ENCODE data around the gene ZCWPW2. TPM values are rescaled to one million over a fixed set of nuclear protein-coding genes. Genes with fewer than 3 reads are reported as not detected.

ZCWPW2 gene
- total RNA-seq (2022) (0.42 TPM in 1 of 2 replicates, not detected in the other), Bru-seq, nascent RNA (percentile 25 among the genes with signal in this experiment), BruChase-seq, experiment 1, labeled RNA remaining after a 6-hour chase (percentile 37 among the genes with signal in this experiment), BruChase-seq, experiment 2, labeled RNA remaining after a 2-hour chase (percentile 34 among the genes with signal in this experiment)
- long read RNA-seq: 0 reads

- H3K4me3 Mint-ChIP-seq (ENCODE audit: low read depth, unreplicated experiment): peak within 1 kb of the TSS; percentile 81
- H3K27ac Mint-ChIP-seq (ENCODE audit: unreplicated experiment): peak within 1 kb of the TSS; percentile 83
- CTCF ChIA-PET: interaction anchor here (0.5 to 1.2 kb wide), 5 partner anchors 9 to 668 kb away, joined by 3 to 4 read pairs (median 3); no protein-coding TSS in a partner anchor
- no peaks in the 10 kb centered on the region for H3K27me3 Mint-ChIP-seq (ENCODE audit: unreplicated experiment)
- intact Hi-C loops (cut with micrococcal nuclease; ENCODE audit: unreplicated experiment): no loop called here
- peaks cover 8% of the 10 kb centered on the region for H3K4me1 Mint-ChIP-seq (ENCODE audit: low read depth, unreplicated experiment)
- no TSS peak for BruUV-seq (replicated peaks)
- peak; percentile 96 for DNase-seq
- H3K36me3 Mint-ChIP-seq (ENCODE audit: insufficient read depth, unreplicated experiment): peaks cover 22% of the 10 kb centered on the region
- no peak for TF ChIP-seq CTCF (IDR thresholded peaks at IDR 0.05; ENCODE audit: unreplicated experiment)
- H3K9me3 Mint-ChIP-seq (ENCODE audit: low read depth, unreplicated experiment): peaks cover 2% of the 10 kb centered on the region
Observed at GRCh38 chr3:28348629-28349468, at the start of gene ZCWPW2, which contains the start of gene AZI2. ZCWPW2 (plus strand) TSS chr3:28348721; CDS start chr3:28413069, 64,348 bp downstream. AZI2 (minus strand) TSS chr3:28348824; CDS start chr3:28340617, 8,207 bp downstream.

GRCh38 chr3:28299705-28300104 lies 48.8 kb upstream of the ZCWPW2 start:
- CTCF ChIA-PET: interaction anchor here (0.7 kb wide), 1 partner anchor 10 kb away, joined by 3 read pairs; no protein-coding TSS in a partner anchor
- H3K27ac Mint-ChIP-seq (ENCODE audit: unreplicated experiment): no peak overlapping the region
- no TSS peak for BruUV-seq (replicated peaks)
- TF ChIP-seq CTCF (IDR thresholded peaks at IDR 0.05; ENCODE audit: unreplicated experiment): no peak
- no peak overlapping the region for H3K4me3 Mint-ChIP-seq (ENCODE audit: low read depth, unreplicated experiment)
- H3K27me3 Mint-ChIP-seq (ENCODE audit: unreplicated experiment): no peaks in the 10 kb centered on the region
- no peaks in the 10 kb centered on the region for H3K36me3 Mint-ChIP-seq (ENCODE audit: insufficient read depth, unreplicated experiment)
- intact Hi-C loops (cut with micrococcal nuclease; ENCODE audit: unreplicated experiment): no loop called here
- no peaks in the 10 kb centered on the region for H3K9me3 Mint-ChIP-seq (ENCODE audit: low read depth, unreplicated experiment)
- DNase-seq: no peak
- H3K4me1 Mint-ChIP-seq (ENCODE audit: low read depth, unreplicated experiment): no peaks in the 10 kb centered on the region

- H3K9me3 Mint-ChIP-seq (ENCODE audit: low read depth, unreplicated experiment): no peaks in the 10 kb centered on the region
- H3K4me1 Mint-ChIP-seq (ENCODE audit: low read depth, unreplicated experiment): no peaks in the 10 kb centered on the region
- H3K36me3 Mint-ChIP-seq (ENCODE audit: insufficient read depth, unreplicated experiment): no peaks in the 10 kb centered on the region
- no peak for DNase-seq
- no peak overlapping the region for H3K4me3 Mint-ChIP-seq (ENCODE audit: low read depth, unreplicated experiment)
- no peaks in the 10 kb centered on the region for H3K27me3 Mint-ChIP-seq (ENCODE audit: unreplicated experiment)
- no peak for TF ChIP-seq CTCF (IDR thresholded peaks at IDR 0.05; ENCODE audit: unreplicated experiment)
- BruUV-seq (replicated peaks): no TSS peak
- CTCF ChIA-PET: interaction anchor here (0.5 to 0.7 kb wide), 2 partner anchors 10 to 765 kb away, joined by 3 read pairs; no protein-coding TSS in a partner anchor
- intact Hi-C loops (cut with micrococcal nuclease; ENCODE audit: unreplicated experiment): no loop called here
- H3K27ac Mint-ChIP-seq (ENCODE audit: unreplicated experiment): no peak overlapping the region
Observed at GRCh38 chr3:28300345-28300962, 48.1 kb upstream of the ZCWPW2 start.

- Mint-ChIP-seq H3K27ac (ENCODE audit: unreplicated experiment) (no peak overlapping the region), H3K4me1 (ENCODE audit: low read depth, unreplicated experiment) (no peaks in the 10 kb centered on the region), H3K4me3 (ENCODE audit: low read depth, unreplicated experiment) (no peak overlapping the region), H3K27me3 (ENCODE audit: unreplicated experiment) (no peaks in the 10 kb centered on the region), H3K36me3 (ENCODE audit: insufficient read depth, unreplicated experiment) (no peaks in the 10 kb centered on the region), H3K9me3 (ENCODE audit: low read depth, unreplicated experiment) (no peaks in the 10 kb centered on the region)
- no peak for DNase-seq
- no TSS peak for BruUV-seq (replicated peaks)
- TF ChIP-seq CTCF (IDR thresholded peaks at IDR 0.05; ENCODE audit: unreplicated experiment): no peak
- CTCF ChIA-PET: no interaction called here
- intact Hi-C loops (cut with micrococcal nuclease; ENCODE audit: unreplicated experiment): no loop called here
Observed at GRCh38 chr3:28301688-28302087, 46.8 kb upstream of the ZCWPW2 start.

Measured in Calu3 (cell line).